Activated CD8-positive, alpha-beta memory T cell treated with anti-CD3 and anti-CD28 coated beads for 48 hours (primary cell): ENCODE data around the gene TET2.
A peak's percentile ranks its signal among the peaks of the same experiment; 100 is the strongest.
"Not testable (repeated sequence)": the region's sequence is repeated elsewhere in the genome, so short reads cannot be mapped to it uniquely, and the experiment has no call there.

Source experiments
- DNase-seq, 3 experiments: peaks; one replicate each; pipeline ENCODE4 v3.0.0-alpha.2; 2020; ENCODE audit warnings: low read depth in 2 of 3, low spot score in 2 of 3

The TET2 gene

GRCh38 chr4:105282489-105282888 lies 135.8 kb downstream of the TET2 start:
- DNase-seq: no peak

- DNase-seq: no peak
These were observed 136.8 kb downstream of the TET2 start for GRCh38 chr4:105283501-105283900.

- no peak for DNase-seq
These were observed 141.4 kb downstream of the TET2 start for GRCh38 chr4:105288121-105288520.

- no peak for DNase-seq
These were observed 145.2 kb downstream of the TET2 start for GRCh38 chr4:105291925-105292324.

GRCh38 chr4:105293360-105293759 lies 146.7 kb downstream of the TET2 start:
- DNase-seq: no peak

- DNase-seq: no peak
These were observed 150.0 kb downstream of the TET2 start for GRCh38 chr4:105296672-105297071.

- not testable (repeated sequence) for DNase-seq
These were observed 152.4 kb downstream of the TET2 start for GRCh38 chr4:105299027-105299426.

GRCh38 chr4:105304085-105304484 lies 157.4 kb downstream of the TET2 start:
- no peak for DNase-seq

GRCh38 chr4:105305019-105305836 lies 158.6 kb downstream of the TET2 start:
- DNase-seq: no peak

- DNase-seq: peak in 2 of 3 experiments; percentile 30 to 42
These were observed 159.6 kb downstream of the TET2 start for GRCh38 chr4:105306158-105306781.

GRCh38 chr4:105306820-105307219 lies 160.1 kb downstream of the TET2 start:
- no peak for DNase-seq

- no peak for DNase-seq
These were observed 171.8 kb downstream of the TET2 start for GRCh38 chr4:105318486-105318885.

GRCh38 chr4:105327222-105327621 lies 180.5 kb downstream of the TET2 start:
- DNase-seq: no peak

- no peak for DNase-seq
These were observed 181.3 kb downstream of the TET2 start for GRCh38 chr4:105327956-105328355.

- no peak for DNase-seq
These were observed 182.4 kb downstream of the TET2 start for GRCh38 chr4:105329081-105329480.
